ENCODE measurements around the gene CCSER1.
"Not testable (repeated sequence)": the region's sequence is repeated elsewhere in the genome, so short reads cannot be mapped to it uniquely, and the experiment has no call there.

Gene CCSER1

DNA sequence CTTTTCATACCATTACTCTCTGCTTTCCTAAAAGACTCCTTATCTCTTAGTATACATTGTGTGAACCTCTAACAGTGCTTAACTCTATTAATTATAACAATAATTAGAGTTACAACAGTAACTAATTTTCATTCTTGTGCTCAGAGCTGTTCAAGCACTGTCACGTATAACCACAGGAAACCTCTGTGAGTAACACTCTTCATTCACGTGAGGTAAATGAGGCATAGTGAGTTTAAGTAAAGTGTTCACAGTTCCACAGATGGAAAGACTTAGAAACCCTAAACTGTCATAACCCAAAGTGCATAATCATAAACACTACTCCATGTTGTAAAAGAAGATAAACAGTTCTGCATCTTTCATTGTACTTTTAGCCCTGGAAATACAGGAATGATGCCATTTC lies 222.4 kb downstream of the CCSER1 start:
- Mint-ChIP-seq H3K36me3 (ENCODE audit: low read depth) (no peaks in the 10 kb centered on the region), H3K4me3 (no peak overlapping the region), H3K9me3 (no peaks in the 10 kb centered on the region), H3K4me1 (ENCODE audit: low read depth) (no peaks in the 10 kb centered on the region), H3K27ac (no peak overlapping the region), H3K27me3 (no peaks in the 10 kb centered on the region)
- DNase-seq = no peak

DNA sequence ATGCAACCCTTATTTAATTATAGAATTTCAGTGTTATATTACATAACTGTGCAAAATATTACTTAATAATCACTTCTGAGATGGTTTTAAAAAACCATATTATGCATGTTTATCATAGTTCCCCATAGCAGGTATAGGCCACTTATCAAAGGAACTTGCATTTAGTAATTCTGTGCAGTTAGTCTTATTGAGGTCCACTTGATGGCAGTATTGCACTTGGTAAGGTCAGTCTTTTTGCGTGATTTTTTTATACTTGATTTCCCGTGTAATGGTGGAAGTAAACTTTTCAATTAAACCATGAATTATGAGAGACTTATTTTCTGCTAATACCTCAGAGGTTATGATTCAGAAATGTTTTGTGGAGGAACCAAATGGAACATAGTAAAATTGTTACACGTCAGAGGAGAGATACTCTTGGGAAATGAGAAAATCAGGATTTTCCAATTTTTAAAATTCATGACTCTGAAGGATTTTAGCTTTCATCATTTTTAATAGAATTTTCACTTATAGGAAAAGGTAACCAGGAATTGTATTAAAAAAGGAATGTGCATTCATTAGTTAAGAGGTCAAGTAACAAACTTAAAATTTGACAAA lies 230.0 kb downstream of the CCSER1 start:
- no peak for DNase-seq
- Mint-ChIP-seq H3K36me3 (ENCODE audit: low read depth) (no peaks in the 10 kb centered on the region), H3K27me3 (no peaks in the 10 kb centered on the region), H3K4me1 (ENCODE audit: low read depth) (no peaks in the 10 kb centered on the region), H3K4me3 (no peak overlapping the region), H3K27ac (no peak overlapping the region), H3K9me3 (no peaks in the 10 kb centered on the region)

DNA sequence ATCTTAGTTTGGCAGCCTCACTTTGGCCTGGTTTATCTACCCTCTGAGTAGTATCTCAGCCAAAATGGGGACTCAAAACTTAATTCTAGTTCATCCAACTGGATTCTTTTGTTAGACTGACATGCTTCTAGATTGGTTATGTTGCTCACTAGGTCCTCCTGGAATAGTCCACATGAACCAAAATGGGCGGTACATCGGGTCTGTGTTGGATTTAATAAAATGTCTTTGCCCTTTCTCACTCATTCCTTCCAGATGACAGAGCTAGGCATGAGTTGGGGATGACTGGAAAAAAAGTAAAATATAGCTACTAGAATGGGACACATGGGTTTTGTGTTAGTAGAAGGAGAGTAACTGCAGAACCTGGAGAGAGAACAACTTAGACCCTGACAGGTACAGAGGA lies 247.9 kb downstream of the CCSER1 start:
- Mint-ChIP-seq H3K4me3 (no peak overlapping the region), H3K27me3 (no peaks in the 10 kb centered on the region), H3K4me1 (ENCODE audit: low read depth) (no peaks in the 10 kb centered on the region), H3K27ac (no peak overlapping the region), H3K36me3 (ENCODE audit: low read depth) (no peaks in the 10 kb centered on the region), H3K9me3 (no peaks in the 10 kb centered on the region)
- no peak for DNase-seq

DNA sequence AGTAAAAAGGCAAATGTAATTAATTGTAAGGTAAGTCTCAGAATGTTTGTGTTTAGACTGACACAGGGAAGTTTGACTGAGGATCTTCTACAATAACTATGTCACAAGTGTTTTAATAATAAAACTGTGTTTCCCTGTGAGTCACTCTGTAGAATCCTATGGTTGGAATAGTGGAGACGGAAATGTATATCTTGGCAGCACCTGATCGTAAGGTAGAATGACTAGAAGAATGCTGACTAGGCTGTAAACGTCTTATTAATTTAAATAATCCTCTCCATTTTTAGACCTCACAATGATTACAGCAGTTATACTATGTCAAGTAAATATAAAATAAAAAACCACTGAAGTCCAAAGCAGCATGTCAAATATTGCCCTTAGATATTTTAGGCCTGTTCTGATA lies 266.0 kb downstream of the CCSER1 start:
- no peaks in the 10 kb centered on the region for H3K36me3 Mint-ChIP-seq (ENCODE audit: low read depth)
- no peak overlapping the region for H3K4me3 Mint-ChIP-seq
- H3K4me1 Mint-ChIP-seq (ENCODE audit: low read depth) = no peaks in the 10 kb centered on the region
- no peak for DNase-seq
- H3K27me3 Mint-ChIP-seq = no peaks in the 10 kb centered on the region
- H3K9me3 Mint-ChIP-seq = no peaks in the 10 kb centered on the region
- H3K27ac Mint-ChIP-seq = no peak overlapping the region

DNA sequence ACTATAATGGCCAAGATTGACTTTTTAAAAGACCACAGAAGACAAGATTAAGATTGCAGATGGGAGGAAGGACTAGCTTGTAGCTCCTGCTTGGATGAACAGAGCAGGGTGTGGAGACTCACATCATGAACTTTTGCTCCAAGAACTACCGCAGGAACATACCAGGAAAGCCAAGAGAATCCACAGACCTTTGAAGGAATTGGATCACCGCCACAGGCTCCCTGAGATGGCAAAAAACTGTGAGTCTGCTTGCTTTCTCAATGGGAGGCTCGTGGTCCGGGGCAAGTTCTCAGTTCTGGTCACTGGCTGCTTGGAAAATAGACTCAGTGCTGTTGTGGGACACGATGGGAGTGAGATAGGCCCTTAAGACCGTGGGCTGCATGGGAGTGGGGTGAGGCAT lies 276.6 kb downstream of the CCSER1 start:
- no peak for DNase-seq
- H3K9me3 Mint-ChIP-seq = peaks cover 4% of the 10 kb centered on the region

DNA sequence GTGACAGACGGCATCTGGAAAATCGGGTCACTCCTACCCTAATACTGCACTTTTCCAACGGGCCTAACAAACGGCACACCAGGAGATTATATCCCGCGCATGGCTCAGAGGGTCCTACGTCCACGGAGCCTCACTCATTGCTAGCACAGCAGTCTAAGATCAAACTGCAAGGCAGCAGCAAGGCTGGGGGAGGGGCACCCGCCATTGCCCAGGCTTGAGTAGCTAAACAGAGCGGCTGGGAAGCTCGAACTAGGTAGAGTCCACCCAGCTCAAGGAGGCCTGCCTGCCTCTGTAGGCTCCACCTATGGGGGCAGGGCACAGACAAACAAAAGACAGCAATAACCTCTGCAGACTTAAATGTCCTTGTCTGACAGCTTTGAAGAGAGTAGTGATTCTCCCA lies 280.7 kb downstream of the CCSER1 start:
- not testable (repeated sequence) for H3K36me3 Mint-ChIP-seq (ENCODE audit: low read depth); H3K27me3 Mint-ChIP-seq; H3K4me3 Mint-ChIP-seq; DNase-seq; H3K27ac Mint-ChIP-seq; H3K4me1 Mint-ChIP-seq (ENCODE audit: low read depth)
- peaks cover 14% of the 10 kb centered on the region for H3K9me3 Mint-ChIP-seq

More for the DNA sequence above, 276.6 kb downstream of the CCSER1 start:
- no peak overlapping the region for H3K4me3 Mint-ChIP-seq
- no peaks in the 10 kb centered on the region for H3K4me1 Mint-ChIP-seq (ENCODE audit: low read depth)
- H3K27ac Mint-ChIP-seq = no peak overlapping the region
- no peaks in the 10 kb centered on the region for H3K36me3 Mint-ChIP-seq (ENCODE audit: low read depth)
- H3K27me3 Mint-ChIP-seq = no peaks in the 10 kb centered on the region

DNA sequence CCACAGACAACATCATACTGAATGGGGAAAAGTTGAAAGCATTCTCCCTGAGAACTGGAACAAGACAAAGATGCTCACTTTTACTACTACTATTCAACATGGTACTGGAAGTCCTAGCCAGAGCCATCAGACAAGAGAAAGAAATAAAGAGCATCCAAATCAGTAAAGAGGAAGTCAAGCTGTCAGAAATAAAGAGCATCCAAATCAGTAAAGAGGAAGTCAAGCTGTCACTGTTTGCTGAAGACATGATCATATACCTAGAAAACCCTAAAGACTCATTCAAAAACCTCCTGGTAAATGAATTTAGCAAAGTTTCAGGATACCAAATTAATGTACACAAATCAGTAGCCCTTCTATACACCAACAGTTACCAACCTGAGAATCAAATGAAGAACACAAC lies 285.6 kb downstream of the CCSER1 start:
- not testable (repeated sequence) for DNase-seq; H3K27me3 Mint-ChIP-seq; H3K4me1 Mint-ChIP-seq (ENCODE audit: low read depth); H3K4me3 Mint-ChIP-seq; H3K27ac Mint-ChIP-seq; H3K36me3 Mint-ChIP-seq (ENCODE audit: low read depth)
- peaks cover 11% of the 10 kb centered on the region for H3K9me3 Mint-ChIP-seq

DNA sequence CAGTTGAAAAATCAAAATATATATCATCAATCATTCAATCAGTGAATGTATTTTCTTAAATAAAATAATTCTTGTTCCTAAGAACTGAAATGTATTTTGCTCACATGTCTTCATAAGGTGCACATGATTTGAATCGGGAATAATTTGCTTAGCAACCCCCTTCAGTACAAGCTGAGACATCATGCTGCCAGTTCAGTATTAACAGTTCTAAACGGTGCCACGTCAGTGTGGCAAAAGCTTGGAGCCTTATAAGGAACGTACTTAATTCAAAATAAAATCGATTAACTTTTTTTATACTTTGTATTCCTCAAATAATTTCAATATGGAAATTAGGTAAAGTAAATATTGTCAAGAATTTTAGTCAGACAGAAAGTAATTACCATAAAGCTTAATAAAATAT lies 287.9 kb downstream of the CCSER1 start:
- DNase-seq = no peak
- no peaks in the 10 kb centered on the region for H3K4me1 Mint-ChIP-seq (ENCODE audit: low read depth)
- H3K4me3 Mint-ChIP-seq = no peak overlapping the region
- no peaks in the 10 kb centered on the region for H3K27me3 Mint-ChIP-seq
- H3K9me3 Mint-ChIP-seq = peaks cover 5% of the 10 kb centered on the region
- H3K36me3 Mint-ChIP-seq (ENCODE audit: low read depth) = no peaks in the 10 kb centered on the region
- H3K27ac Mint-ChIP-seq = no peak overlapping the region

DNA sequence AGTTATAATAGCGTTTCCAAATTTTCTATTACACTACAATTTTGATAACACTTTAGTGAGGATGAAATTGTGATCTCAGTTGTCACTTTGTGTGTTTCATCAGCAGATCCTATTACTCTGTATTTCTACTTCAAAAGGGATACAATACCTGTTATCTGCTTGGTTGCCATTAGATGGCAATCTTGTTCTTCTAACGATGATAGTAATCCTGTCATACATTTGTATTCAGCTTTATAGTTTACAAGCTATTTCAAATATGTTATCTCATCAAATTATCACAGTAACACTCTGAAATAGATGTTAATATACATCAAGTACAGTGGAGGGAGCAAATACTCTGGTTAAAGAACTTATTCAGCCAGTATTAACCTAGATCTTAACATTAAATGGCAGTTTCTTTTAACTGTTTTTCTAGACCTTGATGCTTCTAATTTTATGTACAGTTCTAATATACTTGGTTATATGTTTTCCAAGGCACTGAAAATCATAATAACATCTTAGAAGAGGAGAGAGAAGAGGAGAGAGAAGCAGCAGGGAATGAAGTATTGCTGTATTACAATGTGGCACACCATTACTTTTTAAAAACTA lies 292.0 kb downstream of the CCSER1 start:
- Mint-ChIP-seq H3K27me3 (no peaks in the 10 kb centered on the region), H3K27ac (no peak overlapping the region), H3K4me1 (ENCODE audit: low read depth) (no peaks in the 10 kb centered on the region), H3K4me3 (no peak overlapping the region), H3K9me3 (no peaks in the 10 kb centered on the region), H3K36me3 (ENCODE audit: low read depth) (no peaks in the 10 kb centered on the region)
- DNase-seq = no peak

DNA sequence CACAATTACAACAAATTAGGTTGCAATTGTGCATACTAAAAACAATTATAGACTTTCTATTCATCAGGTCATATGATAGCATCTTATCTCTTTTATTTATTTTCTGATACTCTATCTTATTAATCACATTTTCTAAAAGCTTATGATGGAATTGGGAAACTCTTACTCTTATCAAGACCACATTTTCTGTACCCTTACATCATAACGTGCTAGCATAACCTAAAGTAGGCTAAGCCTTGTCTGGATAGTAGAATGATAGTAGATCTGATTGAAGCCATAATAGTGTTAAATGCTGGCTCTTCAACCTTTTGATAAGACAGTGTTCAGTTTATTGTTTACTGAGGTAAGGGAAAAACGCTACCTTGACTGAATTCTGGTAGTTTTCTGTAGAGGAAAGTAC lies 294.0 kb downstream of the CCSER1 start:
- no peaks in the 10 kb centered on the region for H3K27me3 Mint-ChIP-seq
- H3K4me1 Mint-ChIP-seq (ENCODE audit: low read depth) = no peaks in the 10 kb centered on the region
- no peaks in the 10 kb centered on the region for H3K9me3 Mint-ChIP-seq
- DNase-seq = no peak
- H3K36me3 Mint-ChIP-seq (ENCODE audit: low read depth) = no peaks in the 10 kb centered on the region
- no peak overlapping the region for H3K4me3 Mint-ChIP-seq
- H3K27ac Mint-ChIP-seq = no peak overlapping the region

DNA sequence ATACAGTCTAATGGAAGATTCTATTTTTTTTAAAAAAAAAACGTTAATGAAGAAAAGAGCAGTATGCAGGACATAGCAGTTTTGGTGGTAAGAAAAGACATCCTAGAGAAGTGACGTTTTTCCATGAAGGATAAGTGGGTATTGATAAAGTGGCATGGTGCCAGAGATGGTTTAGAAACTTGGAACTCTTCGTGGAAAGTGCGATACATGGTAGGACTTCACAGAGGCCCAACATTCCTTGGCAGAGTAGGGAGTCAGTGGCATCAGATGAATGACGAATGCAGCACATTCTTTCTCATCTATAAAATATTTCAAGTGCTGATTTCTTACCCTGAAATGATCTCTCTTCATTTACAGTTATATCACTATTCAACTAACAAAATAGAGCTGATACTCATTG lies 298.7 kb downstream of the CCSER1 start:
- no peaks in the 10 kb centered on the region for H3K4me1 Mint-ChIP-seq (ENCODE audit: low read depth)
- no peaks in the 10 kb centered on the region for H3K9me3 Mint-ChIP-seq
- no peak overlapping the region for H3K27ac Mint-ChIP-seq
- H3K4me3 Mint-ChIP-seq = no peak overlapping the region
- H3K36me3 Mint-ChIP-seq (ENCODE audit: low read depth) = no peaks in the 10 kb centered on the region
- no peaks in the 10 kb centered on the region for H3K27me3 Mint-ChIP-seq
- no peak for DNase-seq

DNA sequence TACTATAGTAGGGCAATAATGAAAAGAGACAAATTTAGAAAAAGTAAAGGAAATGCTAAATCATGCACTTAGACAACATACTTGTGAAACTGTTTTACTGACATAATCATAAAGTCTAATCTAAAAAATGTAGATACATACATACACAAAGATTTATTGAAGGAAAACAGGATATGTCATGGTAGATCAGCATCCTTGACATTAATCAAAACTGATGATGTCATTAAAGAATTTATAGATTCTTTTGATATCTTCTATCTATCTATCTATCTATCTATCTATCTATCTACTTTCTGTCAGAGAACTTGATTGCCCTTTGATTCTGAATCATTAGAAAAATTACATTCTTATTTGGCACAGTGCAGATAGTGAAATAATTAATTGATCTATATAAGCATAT lies 311.3 kb downstream of the CCSER1 start:
- H3K9me3 Mint-ChIP-seq = no peaks in the 10 kb centered on the region
- H3K4me1 Mint-ChIP-seq (ENCODE audit: low read depth) = no peaks in the 10 kb centered on the region
- no peaks in the 10 kb centered on the region for H3K36me3 Mint-ChIP-seq (ENCODE audit: low read depth)
- no peak overlapping the region for H3K27ac Mint-ChIP-seq
- no peaks in the 10 kb centered on the region for H3K27me3 Mint-ChIP-seq
- DNase-seq = no peak
- no peak overlapping the region for H3K4me3 Mint-ChIP-seq

DNA sequence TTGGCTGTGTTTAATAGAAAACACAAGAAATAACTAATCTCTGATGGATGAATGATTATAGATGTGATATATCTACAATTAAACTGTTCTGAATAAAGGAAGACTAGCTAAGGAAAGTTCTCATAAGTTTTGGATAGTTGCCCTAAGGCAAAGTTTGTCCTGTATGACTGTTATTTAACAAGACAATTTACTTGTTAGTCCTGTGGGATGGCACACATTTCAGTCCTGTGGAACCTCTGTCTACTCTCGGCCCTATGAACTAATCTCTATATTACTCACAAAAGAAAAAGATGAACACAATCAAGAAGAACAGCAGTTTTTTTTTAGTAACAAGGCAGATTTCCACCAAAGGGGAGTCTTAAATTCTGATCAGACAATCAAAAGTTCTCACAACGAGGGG lies 314.6 kb downstream of the CCSER1 start:
- Mint-ChIP-seq H3K27ac (no peak overlapping the region), H3K4me3 (no peak overlapping the region)

DNA sequence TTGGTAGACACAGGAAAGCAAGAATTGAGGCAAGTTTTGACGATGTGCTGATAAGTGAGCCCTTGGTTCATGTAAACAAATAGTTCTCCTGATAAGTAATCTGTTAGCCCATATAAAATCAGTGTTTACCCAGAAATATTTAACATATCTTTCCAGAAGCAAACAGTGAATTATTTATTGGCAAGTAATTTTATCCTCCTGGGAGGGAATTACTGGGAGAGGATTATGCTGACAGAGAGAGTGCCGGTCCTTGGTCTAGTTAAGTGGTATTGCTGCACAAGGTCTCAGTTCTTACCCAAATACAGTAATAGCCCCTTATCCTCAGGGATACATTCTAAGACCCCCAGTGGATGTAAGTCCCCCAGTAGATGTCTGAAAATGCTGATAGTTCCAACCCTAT lies 315.4 kb downstream of the CCSER1 start:
- no peak overlapping the region for H3K27ac Mint-ChIP-seq
- no peaks in the 10 kb centered on the region for H3K27me3 Mint-ChIP-seq
- H3K4me1 Mint-ChIP-seq (ENCODE audit: low read depth) = no peaks in the 10 kb centered on the region
- peaks cover 1% of the 10 kb centered on the region for H3K9me3 Mint-ChIP-seq
- H3K36me3 Mint-ChIP-seq (ENCODE audit: low read depth) = no peaks in the 10 kb centered on the region
- no peak overlapping the region for H3K4me3 Mint-ChIP-seq
- DNase-seq = no peak

More for the DNA sequence above, 314.6 kb downstream of the CCSER1 start:
- no peaks in the 10 kb centered on the region for H3K4me1 Mint-ChIP-seq (ENCODE audit: low read depth)
- H3K36me3 Mint-ChIP-seq (ENCODE audit: low read depth) = no peaks in the 10 kb centered on the region
- H3K27me3 Mint-ChIP-seq = no peaks in the 10 kb centered on the region
- peaks cover 1% of the 10 kb centered on the region for H3K9me3 Mint-ChIP-seq
- DNase-seq = no peak

DNA sequence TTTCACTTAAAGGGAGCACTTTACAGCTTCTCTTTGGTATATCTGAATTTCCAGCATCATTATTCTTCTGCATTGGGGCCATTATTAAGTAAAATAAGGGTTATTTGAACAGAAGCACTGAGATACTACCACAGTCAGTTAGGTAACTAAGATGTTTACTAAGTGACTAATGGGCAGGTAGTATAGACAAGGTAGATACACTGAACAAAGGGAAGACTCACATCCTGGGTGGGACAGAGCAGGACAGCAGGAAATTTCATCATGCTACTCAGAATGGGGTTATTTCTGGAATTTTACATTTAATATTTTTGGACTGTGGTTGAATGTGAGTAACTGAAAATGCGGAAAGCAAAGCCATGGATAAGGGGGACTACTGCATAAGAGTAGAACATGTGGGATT lies 316.0 kb downstream of the CCSER1 start:
- Mint-ChIP-seq H3K27me3 (no peaks in the 10 kb centered on the region), H3K4me3 (no peak overlapping the region), H3K36me3 (ENCODE audit: low read depth) (no peaks in the 10 kb centered on the region), H3K27ac (no peak overlapping the region), H3K4me1 (ENCODE audit: low read depth) (no peaks in the 10 kb centered on the region), H3K9me3 (peaks cover 1% of the 10 kb centered on the region)
- no peak for DNase-seq

DNA sequence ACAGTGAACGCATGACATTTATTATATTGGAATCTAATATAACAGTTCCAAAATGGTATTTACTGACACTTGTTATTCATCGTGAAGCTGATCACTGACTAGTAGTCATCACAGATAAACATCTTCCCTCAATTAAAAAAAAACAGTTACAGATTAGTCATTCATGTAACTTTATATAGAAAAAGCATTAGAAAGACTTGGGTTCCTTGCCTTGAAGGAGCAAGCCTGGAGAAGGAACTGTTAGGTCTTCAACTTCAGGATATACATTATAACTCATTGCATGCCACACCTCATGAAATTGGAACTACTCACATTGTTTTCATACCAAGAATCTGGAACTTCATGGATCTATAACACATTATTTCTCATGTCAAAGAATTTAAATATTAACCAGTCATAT lies 317.7 kb downstream of the CCSER1 start:
- Mint-ChIP-seq H3K4me1 (ENCODE audit: low read depth) (no peaks in the 10 kb centered on the region), H3K36me3 (ENCODE audit: low read depth) (no peaks in the 10 kb centered on the region), H3K27ac (no peak overlapping the region), H3K27me3 (no peaks in the 10 kb centered on the region), H3K4me3 (no peak overlapping the region), H3K9me3 (peaks cover 1% of the 10 kb centered on the region)
- no peak for DNase-seq
